Right ventricle myocardium inferior (tissue), 1 donor: ENCODE measurements around the gene LAMB4. TPM values are rescaled to one million over a fixed set of nuclear protein-coding genes. Genes with fewer than 3 reads are reported as not detected.

Experiments
- ATAC-seq: fragments of 200-7000 bp; cut with Tn5 transposase; one replicate; pipeline ENCODE4 v1.9.1; 2020; ENCODE audit warnings: mild to moderate bottlenecking, moderate library complexity
- DNase-seq: peaks from one replicate; pipeline ENCODE4 v3.0.0; 2021; ENCODE audit errors: missing footprints
- intact Hi-C: fragments of 100-400 bp; cut with DNase I; formaldehyde crosslinking; loops from one replicate; pipeline ENCODE4 v1.11.0; 2022
- total RNA-seq: library from RNA; stranded (reverse); fragmentation: NEBNext Ultra II Directional; extraction: Animal tissue kit (Norgen Biotek cat#: 25700); gene quantifications from one replicate; pipeline ENCODE4 v1.2.1, GENCODE V29; 2021
- donor health status: DM: no; HTN: yes; CAD: no; lungs with severe emphysema.

LAMB4 gene
- total RNA-seq, 1 donor from 2014 or later, result 0.19 TPM

DNA sequence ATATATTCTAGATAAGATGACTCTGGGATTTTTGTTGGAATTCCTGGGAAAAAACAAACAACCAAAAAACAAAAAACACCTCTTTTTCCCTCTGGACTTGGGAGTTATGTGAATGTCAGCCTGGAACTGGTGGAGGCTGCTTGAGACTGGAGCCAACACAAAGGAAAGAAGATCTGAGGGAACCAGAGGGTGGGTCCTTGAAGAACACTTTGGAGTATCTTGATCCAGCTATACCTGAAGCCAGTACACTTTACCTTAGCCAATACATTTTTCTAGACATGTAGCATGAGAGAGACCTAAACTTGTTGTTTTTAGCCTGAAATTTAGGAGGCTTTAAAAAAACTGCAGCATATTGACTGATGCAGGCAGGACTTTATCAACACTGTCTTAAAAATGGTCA lies 121.3 kb downstream of the LAMB4 start:
- intact Hi-C loops, result no loop called here
- DNase-seq, result no peak
- no peak for ATAC-seq

- intact Hi-C loops, result no loop called here
- DNase-seq (no peak), ATAC-seq (no peak)
Measured at GRCh38 chr7:108008240-108008639, 121.9 kb downstream of the LAMB4 start.

DNA sequence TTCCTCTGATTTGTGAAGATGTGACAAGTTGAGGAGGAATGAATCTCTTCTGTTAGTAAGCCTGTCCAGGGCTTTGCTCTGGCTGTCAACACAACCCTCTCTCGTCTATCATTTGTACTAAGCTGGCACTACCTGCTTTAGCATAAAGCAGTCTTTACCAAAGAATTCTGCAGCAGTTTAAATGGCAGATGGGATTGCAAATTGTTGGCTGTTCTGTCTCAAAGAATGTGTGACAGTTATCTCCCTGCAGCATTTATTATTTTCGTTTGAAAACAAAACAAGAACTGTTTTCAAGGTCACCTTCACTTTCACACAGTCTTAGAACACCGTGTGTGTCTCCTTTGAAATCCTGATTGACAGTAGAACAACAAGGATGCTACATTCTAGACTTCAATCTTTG lies 122.4 kb downstream of the LAMB4 start:
- ATAC-seq, result no peak
- intact Hi-C loops, result no loop called here

DNA sequence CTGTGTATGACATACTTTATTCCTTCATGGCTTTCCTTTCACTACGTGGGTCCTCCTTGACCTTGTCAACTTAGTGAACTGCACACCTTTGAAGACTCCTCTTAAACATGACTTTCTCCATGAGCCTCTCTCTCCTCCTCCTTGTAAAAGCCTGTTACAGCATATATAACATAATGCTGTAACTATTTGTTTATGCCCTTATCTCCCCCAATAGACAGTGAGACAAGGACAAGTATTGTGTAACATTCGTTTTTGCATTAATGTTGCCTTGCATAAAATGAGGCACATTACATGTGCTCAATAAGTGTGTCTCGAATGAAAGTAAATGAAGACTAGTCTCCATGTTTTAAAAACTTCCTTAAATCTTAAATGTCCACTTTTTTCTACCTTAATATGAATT lies 122.9 kb downstream of the LAMB4 start:
- intact Hi-C loops, result no loop called here
- DNase-seq (no peak), ATAC-seq (no peak)

More for the DNA sequence above, 122.4 kb downstream of the LAMB4 start:
- DNase-seq, result no peak

GRCh38 chr7:108004220-108005142 lies 125.7 kb downstream of the LAMB4 start:
- ATAC-seq (no peak), DNase-seq (no peak)
- intact Hi-C loops, result loop anchor here (5.0 kb wide), 3 partner anchors 37 to 143 kb away; no protein-coding TSS in a partner anchor

GRCh38 chr7:108003599-108003935 lies 126.6 kb downstream of the LAMB4 start:
- ATAC-seq, result no peak
- no peak for DNase-seq
- intact Hi-C loops, result loop anchor here (5.0 kb wide), 3 partner anchors 36 to 144 kb away; no protein-coding TSS in a partner anchor

- intact Hi-C loops, result loop anchor here (5.0 kb wide), 3 partner anchors 36 to 144 kb away; no protein-coding TSS in a partner anchor
Measured at GRCh38 chr7:108002726-108003598, 127.2 kb downstream of the LAMB4 start, which contains the start of gene LAMB1. Gene LAMB1 (minus strand): TSS chr7:108003161. CDS start chr7:108002885, 276 bp downstream.

GRCh38 chr7:108001764-108002725 lies 128.1 kb downstream of the LAMB4 start:
- DNase-seq (no peak), ATAC-seq (peak; percentile 35)
- intact Hi-C loops, result loop anchor here (5.0 kb wide), 3 partner anchors 35 to 145 kb away; no protein-coding TSS in a partner anchor

More at GRCh38 chr7:108002726-108003598, 127.2 kb downstream of the LAMB4 start, which contains the start of gene LAMB1:
- peak; percentile 85 for ATAC-seq
- peak; percentile 93 for DNase-seq

GRCh38 chr7:108000875-108001763 lies 129.0 kb downstream of the LAMB4 start:
- DNase-seq, result peak; percentile 81
- intact Hi-C loops, result loop anchor here (5.0 kb wide), 3 partner anchors 34 to 146 kb away; no protein-coding TSS in a partner anchor

GRCh38 chr7:107999779-108000560 lies 130.2 kb downstream of the LAMB4 start:
- ATAC-seq (no peak), DNase-seq (no peak)
- intact Hi-C loops, result loop anchor here (5.0 kb wide), 3 partner anchors 33 to 147 kb away; no protein-coding TSS in a partner anchor

More at GRCh38 chr7:108000875-108001763, 129.0 kb downstream of the LAMB4 start:
- ATAC-seq, result peak; percentile 27

- DNase-seq (no peak), ATAC-seq (no peak)
- intact Hi-C loops, result no loop called here
Measured at GRCh38 chr7:107998660-107999480, 131.3 kb downstream of the LAMB4 start.

DNA sequence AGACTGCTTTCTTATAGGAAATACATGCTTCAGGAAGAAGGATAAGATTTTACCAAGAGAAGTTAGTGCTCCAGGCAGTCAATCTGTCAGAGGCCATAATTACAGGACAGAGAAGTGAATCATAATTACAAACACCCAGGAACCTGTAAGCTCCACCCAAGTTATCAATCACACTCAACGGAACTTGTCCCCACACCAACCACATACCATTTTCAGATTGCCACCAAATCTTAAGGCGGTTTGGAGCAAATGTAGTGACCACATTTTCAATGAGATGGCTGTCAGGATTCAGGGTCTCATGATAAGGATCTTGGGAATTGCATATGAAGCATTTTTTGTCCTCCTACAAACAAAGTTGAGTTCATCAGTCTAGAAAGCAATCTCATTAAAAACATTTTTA lies 132.0 kb downstream of the LAMB4 start:
- DNase-seq (no peak), ATAC-seq (no peak)
- intact Hi-C loops, result no loop called here

DNA sequence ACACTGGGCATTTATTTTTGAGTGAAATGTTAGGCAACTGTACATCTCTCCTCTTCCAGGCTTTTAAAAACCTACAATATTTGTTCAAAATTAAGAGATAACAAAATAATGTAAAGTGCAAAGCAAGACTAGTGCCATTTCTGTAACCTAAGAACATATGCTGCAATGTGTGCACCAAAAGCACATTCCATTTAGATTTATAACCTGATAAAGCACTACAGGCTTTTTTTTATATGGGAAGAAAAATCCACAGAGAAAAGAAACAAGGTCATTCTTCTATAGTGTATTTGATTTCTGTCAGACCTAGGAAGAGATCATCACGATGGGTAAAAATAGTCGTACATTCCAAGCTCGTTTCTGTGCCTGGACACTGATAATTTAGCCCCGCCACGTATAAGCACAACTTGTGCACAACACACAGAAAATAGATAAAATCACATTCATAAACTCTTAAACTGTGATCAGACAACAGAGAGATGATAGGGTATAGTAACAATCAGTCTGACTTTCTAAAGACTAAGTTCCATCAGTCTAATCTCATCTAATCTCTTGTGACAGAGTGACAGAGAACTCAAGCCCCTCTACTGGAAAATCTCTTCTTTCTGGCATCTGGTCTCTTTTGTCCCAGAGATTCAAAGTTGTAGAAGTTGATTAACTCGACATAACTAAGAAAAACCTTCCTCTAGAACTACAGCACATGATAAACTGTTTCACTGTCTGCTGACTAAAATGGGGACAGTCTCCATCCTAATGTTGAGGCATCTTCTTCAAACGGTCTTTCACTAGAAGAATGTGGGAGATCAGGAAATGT lies 133.9 kb downstream of the LAMB4 start:
- ATAC-seq (no peak), DNase-seq (no peak)
- intact Hi-C loops, result no loop called here

GRCh38 chr7:107995184-107996071 lies 134.7 kb downstream of the LAMB4 start:
- ATAC-seq (peak; percentile 85), DNase-seq (no peak)
- intact Hi-C loops, result no loop called here
